ENCODE data around the gene NUDT8.
"Not testable (repeated sequence)": the region's sequence is repeated elsewhere in the genome, so short reads cannot be mapped to it uniquely, and the experiment has no call there.

The NUDT8 gene

GRCh38 chr11:67662835-67663531 is 33.2 kb upstream of the NUDT8 start:
- no peak for DNase-seq
- Mint-ChIP-seq H3K36me3 (ENCODE audit: low read depth) (no peaks in the 10 kb centered on the region), H3K9me3 (no peaks in the 10 kb centered on the region), H3K27me3 (ENCODE audit: low read depth, poor library complexity) (peaks cover 13% of the 10 kb centered on the region), H3K27ac (no peak overlapping the region), H3K4me3 (no peak overlapping the region), H3K4me1 (peaks cover 4% of the 10 kb centered on the region)
- TF ChIP-seq, protein P1, sequence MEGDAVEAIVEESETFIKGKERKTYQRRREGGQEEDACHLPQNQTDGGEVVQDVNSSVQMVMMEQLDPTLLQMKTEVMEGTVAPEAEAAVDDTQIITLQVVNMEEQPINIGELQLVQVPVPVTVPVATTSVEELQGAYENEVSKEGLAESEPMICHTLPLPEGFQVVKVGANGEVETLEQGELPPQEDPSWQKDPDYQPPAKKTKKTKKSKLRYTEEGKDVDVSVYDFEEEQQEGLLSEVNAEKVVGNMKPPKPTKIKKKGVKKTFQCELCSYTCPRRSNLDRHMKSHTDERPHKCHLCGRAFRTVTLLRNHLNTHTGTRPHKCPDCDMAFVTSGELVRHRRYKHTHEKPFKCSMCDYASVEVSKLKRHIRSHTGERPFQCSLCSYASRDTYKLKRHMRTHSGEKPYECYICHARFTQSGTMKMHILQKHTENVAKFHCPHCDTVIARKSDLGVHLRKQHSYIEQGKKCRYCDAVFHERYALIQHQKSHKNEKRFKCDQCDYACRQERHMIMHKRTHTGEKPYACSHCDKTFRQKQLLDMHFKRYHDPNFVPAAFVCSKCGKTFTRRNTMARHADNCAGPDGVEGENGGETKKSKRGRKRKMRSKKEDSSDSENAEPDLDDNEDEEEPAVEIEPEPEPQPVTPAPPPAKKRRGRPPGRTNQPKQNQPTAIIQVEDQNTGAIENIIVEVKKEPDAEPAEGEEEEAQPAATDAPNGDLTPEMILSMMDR (IDR thresholded peaks at IDR 0.05), result no peak

DNA sequence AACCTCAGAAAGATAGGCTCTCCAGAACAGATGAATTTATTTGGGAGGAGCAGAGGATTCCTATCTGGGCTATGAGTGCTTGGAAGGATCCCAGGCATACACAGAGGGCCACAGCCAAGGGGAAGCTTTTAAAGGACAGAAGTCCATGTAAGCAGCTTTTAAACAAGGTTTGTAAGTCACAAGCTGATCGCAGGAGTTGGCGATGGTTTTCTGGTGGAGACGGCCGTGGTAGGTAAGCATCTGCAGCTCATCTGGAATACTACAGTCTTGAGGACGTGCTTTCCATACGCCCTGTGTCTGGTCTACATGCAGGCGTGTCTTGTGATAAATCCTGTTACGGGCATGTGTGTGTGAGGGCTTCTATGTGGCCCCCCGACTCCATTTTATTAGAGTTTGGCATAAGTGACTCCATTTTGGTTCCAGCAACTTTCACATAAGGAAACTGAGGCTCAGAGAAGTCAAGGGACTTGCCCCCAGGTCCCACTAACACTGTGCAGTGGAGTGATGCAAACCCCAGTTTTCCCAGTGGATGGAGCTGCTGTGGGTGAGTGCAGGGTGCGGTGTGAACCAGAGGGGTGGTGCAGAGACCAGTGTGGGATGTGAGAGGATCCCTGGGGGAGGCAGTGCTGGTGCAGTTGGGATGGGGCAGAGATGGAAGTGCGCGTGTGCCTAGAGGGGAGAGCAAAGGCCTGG is 32.6 kb upstream of the NUDT8 start:
- Mint-ChIP-seq H3K27ac (no peak overlapping the region), H3K4me1 (peaks cover 4% of the 10 kb centered on the region), H3K27me3 (ENCODE audit: low read depth, poor library complexity) (peaks cover 13% of the 10 kb centered on the region), H3K36me3 (ENCODE audit: low read depth) (no peaks in the 10 kb centered on the region), H3K9me3 (peaks cover 3% of the 10 kb centered on the region), H3K4me3 (no peak overlapping the region)
- TF ChIP-seq, protein P1 (IDR thresholded peaks at IDR 0.05), result no peak
- no peak for DNase-seq

- DNase-seq; H3K4me3 Mint-ChIP-seq; H3K27ac Mint-ChIP-seq; H3K36me3 Mint-ChIP-seq (ENCODE audit: low read depth); H3K4me1 Mint-ChIP-seq: not testable (repeated sequence)
- peaks cover 16% of the 10 kb centered on the region for H3K9me3 Mint-ChIP-seq
- H3K27me3 Mint-ChIP-seq (ENCODE audit: low read depth, poor library complexity), result peaks cover 15% of the 10 kb centered on the region
Measured at GRCh38 chr11:67660752-67661151, 31.0 kb upstream of the NUDT8 start.

DNA sequence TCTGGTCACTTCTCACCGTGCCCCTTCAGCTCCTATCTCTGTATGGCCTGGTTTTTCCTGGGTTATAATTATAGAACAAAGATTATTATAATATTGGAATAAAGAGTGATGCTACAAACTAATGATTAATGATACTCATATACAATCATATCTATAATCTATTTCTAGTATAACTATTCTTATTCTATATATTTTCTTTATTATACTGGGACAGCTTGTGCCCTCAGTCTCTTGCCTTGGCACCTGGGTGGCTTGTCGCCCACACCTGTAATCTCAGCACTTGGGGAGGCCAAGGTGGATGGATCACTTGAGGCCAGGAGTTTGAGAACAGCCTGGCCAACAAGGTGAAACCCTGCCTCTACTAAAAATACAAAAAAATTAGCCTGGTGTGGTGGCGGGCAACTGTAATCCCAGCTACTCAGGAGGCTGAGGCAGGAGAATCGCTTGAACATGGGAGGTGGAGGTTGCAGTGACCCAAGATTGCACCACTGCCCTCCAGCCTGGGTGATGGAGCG is 30.0 kb upstream of the NUDT8 start:
- Mint-ChIP-seq H3K27me3 (ENCODE audit: low read depth, poor library complexity) (peaks cover 15% of the 10 kb centered on the region), H3K9me3 (peaks cover 19% of the 10 kb centered on the region)
- not testable (repeated sequence) for H3K36me3 Mint-ChIP-seq (ENCODE audit: low read depth); H3K27ac Mint-ChIP-seq; DNase-seq; H3K4me1 Mint-ChIP-seq; H3K4me3 Mint-ChIP-seq
- TF ChIP-seq, protein P1 (IDR thresholded peaks at IDR 0.05), result peak; percentile 35

- no peak for DNase-seq
- Mint-ChIP-seq H3K4me3 (no peak overlapping the region), H3K4me1 (peaks cover under 1% of the 10 kb centered on the region), H3K36me3 (ENCODE audit: low read depth) (no peaks in the 10 kb centered on the region), H3K27me3 (ENCODE audit: low read depth, poor library complexity) (peaks cover 13% of the 10 kb centered on the region), H3K27ac (no peak overlapping the region), H3K9me3 (peaks cover 27% of the 10 kb centered on the region)
- TF ChIP-seq, protein P1 (IDR thresholded peaks at IDR 0.05), result no peak
Measured at GRCh38 chr11:67657300-67657699, 27.6 kb upstream of the NUDT8 start.

DNA sequence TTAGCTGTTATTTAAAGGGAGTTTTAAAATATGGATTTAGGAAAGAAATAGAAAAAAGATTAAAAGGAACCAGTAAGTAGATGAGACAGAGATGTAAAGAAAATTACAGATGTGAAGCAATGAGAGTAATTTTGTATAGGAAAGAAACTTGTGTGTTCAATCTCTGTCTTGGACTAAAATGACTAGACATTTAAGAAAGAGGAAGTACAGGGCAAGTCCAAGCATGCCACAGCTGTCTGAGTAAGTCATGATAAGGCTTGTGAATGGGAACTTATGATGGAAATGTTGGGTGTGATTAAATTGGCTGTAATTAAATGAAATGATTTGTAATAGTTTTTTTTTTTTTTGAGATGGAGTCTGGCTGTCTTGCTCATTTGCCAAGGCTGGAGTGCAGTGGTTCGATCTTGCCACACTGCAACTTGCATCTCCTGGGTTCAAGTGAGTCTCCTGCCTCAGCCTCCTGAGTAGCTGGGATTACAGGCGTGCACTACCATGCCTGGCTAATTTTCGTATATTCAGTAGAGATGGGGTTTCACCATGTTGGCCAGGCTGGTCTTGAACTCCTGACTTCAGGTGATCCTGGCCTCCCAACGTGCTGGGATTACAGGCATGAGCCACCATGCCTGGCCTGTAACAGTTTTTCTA is 26.7 kb upstream of the NUDT8 start:
- peaks cover 27% of the 10 kb centered on the region for H3K9me3 Mint-ChIP-seq
- peaks cover 12% of the 10 kb centered on the region for H3K27me3 Mint-ChIP-seq (ENCODE audit: low read depth, poor library complexity)
- TF ChIP-seq, protein P1 (IDR thresholded peaks at IDR 0.05), result no peak
- H3K4me1 Mint-ChIP-seq, result no peaks in the 10 kb centered on the region
- no peak overlapping the region for H3K4me3 Mint-ChIP-seq
- no peak for DNase-seq
- H3K36me3 Mint-ChIP-seq (ENCODE audit: low read depth), result no peaks in the 10 kb centered on the region
- no peak overlapping the region for H3K27ac Mint-ChIP-seq

All from nephron progenitor cell (in vitro differentiated cells).